DND-41 (cell line): Measurements from ENCODE around the gene GALNT12.

ENCODE experiments used
- ATAC-seq: fragments of 200-7000 bp; cut with Tn5 transposase; 3 replicates; pipeline ENCODE4 v1.9.1; 2021; ENCODE audit warnings: low read depth; ENCODE audit not compliant: insufficient read depth
- DNase-seq: peaks from one replicate; pipeline ENCODE4 v3.0.0-alpha.2; 2020
- H2AFZ ChIP-seq: 2 replicates; pipeline ENCODE4 v1.6.0; 2012; ENCODE audit warnings: low read depth, low read length
- H3K27ac ChIP-seq: 2 replicates; pipeline ENCODE4 v1.5.1; 2012; ENCODE audit warnings: low read length, inconsistent platforms
- H3K27me3 ChIP-seq: fragments of 200-600 bp; sonication (generic); 2 replicates; pipeline ENCODE4 v1.6.0; 2012; ENCODE audit warnings: low read length, mild to moderate bottlenecking, inconsistent platforms; ENCODE audit not compliant: insufficient read depth, poor library complexity
- H3K36me3 ChIP-seq: 2 replicates; pipeline ENCODE4 v1.5.1; 2012; ENCODE audit warnings: low read length, inconsistent platforms; ENCODE audit not compliant: insufficient read depth
- H3K4me1 ChIP-seq: 2 replicates; pipeline ENCODE4 v1.5.1; 2012; ENCODE audit warnings: mild to moderate bottlenecking, low read length; ENCODE audit not compliant: insufficient read depth
- H3K4me2 ChIP-seq: 2 replicates; pipeline ENCODE4 v1.6.0; 2012; ENCODE audit warnings: mild to moderate bottlenecking, moderate library complexity, low read length, inconsistent platforms; ENCODE audit not compliant: insufficient read depth
- H3K4me3 ChIP-seq, 2 experiments: fragments of 200-600 bp in 1 of 2; shearing (Covaris generic) in 1 of 2; 2 replicates each; pipeline ENCODE4 v1.5.1; 2012 to 2016; ENCODE audit warnings: inconsistent platforms in 2 of 2, low read length in 2 of 2, mild to moderate bottlenecking in 2 of 2, low read depth in 1 of 2, moderate library complexity in 1 of 2
- H3K79me2 ChIP-seq: 2 replicates; pipeline ENCODE4 v1.6.0; 2012; ENCODE audit warnings: low read length, inconsistent platforms; ENCODE audit not compliant: insufficient read depth
- H3K9ac ChIP-seq: 2 replicates; pipeline ENCODE4 v1.6.0; 2012; ENCODE audit warnings: low read depth, mild to moderate bottlenecking, inconsistent platforms, low read length, moderate library complexity
- H3K9me3 ChIP-seq: 2 replicates; pipeline ENCODE4 v1.5.1; 2012; ENCODE audit warnings: low read length, moderate library complexity, mild to moderate bottlenecking, inconsistent platforms; ENCODE audit not compliant: insufficient read depth, severe bottlenecking
- H4K20me1 ChIP-seq: 2 replicates; pipeline ENCODE4 v1.6.0; 2012; ENCODE audit warnings: low read length; ENCODE audit not compliant: insufficient read depth
- CTCF ChIP-seq: IDR thresholded peaks from 2 replicates; pipeline ENCODE4 v1.5.1; 2012; ENCODE audit warnings: borderline replicate concordance, low read length, moderate library complexity, mild to moderate bottlenecking; ENCODE audit not compliant: poor library complexity, severe bottlenecking; ENCODE audit errors: extremely low read depth
- EZH2 ChIP-seq: IDR thresholded peaks from 3 replicates; pipeline ENCODE4 v1.6.1; 2012; ENCODE audit warnings: borderline replicate concordance, low read depth, mild to moderate bottlenecking, moderate library complexity, low read length, inconsistent platforms; ENCODE audit not compliant: severe bottlenecking

GALNT12 gene

GRCh38 chr9:98797491-98797890, 10.0 kb upstream of the GALNT12 start:
- H3K27me3 ChIP-seq = peaks cover 15% of the 10 kb centered on the region
- H3K36me3 ChIP-seq = no peaks in the 10 kb centered on the region
- no peak for ATAC-seq
- no peak for DNase-seq
- no peaks in the 10 kb centered on the region for H4K20me1 ChIP-seq
- no peak for TF ChIP-seq CTCF
- no peak for TF ChIP-seq EZH2
- no peak overlapping the region for H3K9ac ChIP-seq
- no peak overlapping the region for H3K4me2 ChIP-seq
- no peaks in the 10 kb centered on the region for H3K9me3 ChIP-seq
- H3K27ac ChIP-seq = no peak overlapping the region
- no peak overlapping the region for H3K4me3 ChIP-seq
- peaks cover 20% of the 10 kb centered on the region for H3K4me1 ChIP-seq
- no peaks in the 10 kb centered on the region for H3K79me2 ChIP-seq
- H2AFZ ChIP-seq = no peak overlapping the region

GRCh38 chr9:98798254-98798653, 9.2 kb upstream of the GALNT12 start:
- no peak overlapping the region for H2AFZ ChIP-seq
- no peak overlapping the region for H3K9ac ChIP-seq
- peaks cover 15% of the 10 kb centered on the region for H3K27me3 ChIP-seq
- peaks cover 20% of the 10 kb centered on the region for H3K4me1 ChIP-seq
- no peak for DNase-seq
- H3K36me3 ChIP-seq = no peaks in the 10 kb centered on the region
- no peak overlapping the region for H3K4me3 ChIP-seq
- H3K9me3 ChIP-seq = no peaks in the 10 kb centered on the region
- no peaks in the 10 kb centered on the region for H3K79me2 ChIP-seq
- no peaks in the 10 kb centered on the region for H4K20me1 ChIP-seq
- no peak overlapping the region for H3K27ac ChIP-seq
- ATAC-seq = no peak
- no peak overlapping the region for H3K4me2 ChIP-seq
- TF ChIP-seq CTCF (no peak), EZH2 (no peak)

- no peaks in the 10 kb centered on the region for H3K36me3 ChIP-seq
- TF ChIP-seq EZH2 (no peak), CTCF (no peak)
- no peaks in the 10 kb centered on the region for H3K79me2 ChIP-seq
- no peak overlapping the region for H3K4me3 ChIP-seq
- DNase-seq (no peak), ATAC-seq (no peak)
- H4K20me1 ChIP-seq = no peaks in the 10 kb centered on the region
- no peak overlapping the region for H3K27ac ChIP-seq
- no peak overlapping the region for H3K4me2 ChIP-seq
- no peaks in the 10 kb centered on the region for H3K9me3 ChIP-seq
- H3K9ac ChIP-seq = no peak overlapping the region
- peaks cover 17% of the 10 kb centered on the region for H3K27me3 ChIP-seq
- no peak overlapping the region for H2AFZ ChIP-seq
- H3K4me1 ChIP-seq = peaks cover 4% of the 10 kb centered on the region
Observed at GRCh38 chr9:98801561-98801960, 5.9 kb upstream of the GALNT12 start.

GRCh38 chr9:98801969-98802371, 5.5 kb upstream of the GALNT12 start:
- Histone ChIP-seq H4K20me1 (no peaks in the 10 kb centered on the region), H3K4me3 (no peak overlapping the region), H2AFZ (no peak overlapping the region), H3K4me1 (no peaks in the 10 kb centered on the region), H3K9ac (no peak overlapping the region), H3K9me3 (no peaks in the 10 kb centered on the region), H3K27me3 (peaks cover 17% of the 10 kb centered on the region), H3K79me2 (no peaks in the 10 kb centered on the region), H3K36me3 (no peaks in the 10 kb centered on the region), H3K27ac (no peak overlapping the region), H3K4me2 (no peak overlapping the region)
- ATAC-seq (no peak), DNase-seq (no peak)
- no peak for TF ChIP-seq CTCF
- TF ChIP-seq EZH2 = no peak
